Tibial nerve (tissue), 4 donors: ENCODE results near the gene SHROOM2. TPM values are rescaled to one million over a fixed set of nuclear protein-coding genes. Genes with fewer than 3 reads are reported as not detected.
"Not testable (repeated sequence)": the region's sequence is repeated elsewhere in the genome, so short reads cannot be mapped to it uniquely, and the experiment has no call there.

Experiments
- DNase-seq, 2 donors: peaks; one replicate each; pipeline ENCODE4 v3.0.0-alpha.2; 2019; ENCODE audit warnings: low spot score in 2 of 2
- H3K27ac ChIP-seq, 4 donors: fragments of 200-600 bp; sonication (generic) in 3 of 4; one replicate each; pipeline ENCODE4 v1.5.1; 2017 to 2019; ENCODE audit warnings: mild to moderate bottlenecking in 1 of 4
- H3K27me3 ChIP-seq, 2 donors: fragments of 200-600 bp; sonication (generic) in 1 of 2; one replicate each; pipeline versions ENCODE4 v1.5.1 to v1.6.0; 2017 to 2019
- H3K36me3 ChIP-seq, 3 donors: fragments of 200-600 bp; sonication (generic); one replicate each; pipeline ENCODE4 v1.5.1; 2018 to 2019
- H3K4me1 ChIP-seq, 4 donors: fragments of 200-600 bp; sonication (generic) in 3 of 4; one replicate each; pipeline ENCODE4 v1.5.1; 2017 to 2019
- H3K4me3 ChIP-seq, 4 donors: fragments of 200-600 bp; sonication (generic) in 3 of 4; one replicate each; pipeline ENCODE4 v1.5.1; 2017 to 2019; ENCODE audit warnings: mild to moderate bottlenecking in 1 of 4, moderate library complexity in 1 of 4
- H3K9me3 ChIP-seq, 4 donors: fragments of 200-600 bp; sonication (generic) in 3 of 4; one replicate each; pipeline ENCODE4 v1.5.1; 2017 to 2019
- EP300 ChIP-seq, 2 donors: sonication (generic); formaldehyde crosslinking; IDR thresholded peaks; one replicate each; pipeline ENCODE4 v1.6.1; 2017; ENCODE audit warnings: antibody characterized with exemption in 2 of 2, mild to moderate bottlenecking in 1 of 2
- POLR2A ChIP-seq, 2 donors: fragments of 450-650 bp; IDR thresholded peaks; one replicate each; pipeline ENCODE4 v1.6.1; 2017; ENCODE audit warnings: antibody characterized with exemption in 2 of 2, mild to moderate bottlenecking in 2 of 2, moderate library complexity in 2 of 2
- WGBS, 2 donors: methylation state at CpG; one replicate each; pipeline ENCODE4 v1.1.5; 2018; 5-methylcytosine and 5-hydroxymethylcytosine counted together
- total RNA-seq, 4 donors: library from RNA; depleted of rRNA; stranded (reverse); fragments of >200 nt; gene quantifications; one replicate each; pipeline ENCODE4 v1.1.0, GENCODE V29; 2016
- TF ChIP-seq, protein P1 (sequence below), 5 experiments: fragments of 200-600 bp in 3 of 5; fragments of 450-650 bp in 2 of 5; sonication (generic) in 3 of 5; IDR thresholded peaks; one replicate each; pipeline ENCODE4 v1.5.1; 2016 to 2019; ENCODE audit warnings: antibody characterized with exemption in 5 of 5, mild to moderate bottlenecking in 3 of 5, moderate library complexity in 2 of 5

The SHROOM2 gene
- total RNA-seq, 4 donors from 2014 or later: 2.7 to 5.0 (median 3.6) TPM

DNA sequence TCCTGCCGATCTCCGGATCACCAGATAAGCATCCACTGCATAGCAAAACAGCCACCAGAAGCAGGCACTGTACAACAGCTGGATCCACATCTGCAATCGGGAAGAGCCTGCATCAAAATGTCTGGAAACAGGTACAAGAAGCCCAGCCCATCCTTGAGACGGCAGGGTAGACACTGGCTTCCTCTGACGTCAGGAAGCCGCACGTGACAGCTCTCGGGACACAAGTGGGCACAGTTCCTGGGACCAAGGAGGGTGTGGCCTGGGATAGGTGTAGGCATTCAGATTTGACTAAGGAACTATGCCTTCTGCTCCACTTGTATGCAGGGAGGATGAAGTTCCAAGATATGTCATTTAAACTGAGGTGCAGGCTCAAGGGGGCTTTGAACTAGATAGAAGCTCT lies 26.9 kb upstream of the SHROOM2 start:
- no peak overlapping the region for H3K27ac ChIP-seq
- H3K4me1 ChIP-seq: no peaks in the 10 kb centered on the region
- H3K4me3 ChIP-seq: no peak overlapping the region
- H3K36me3 ChIP-seq: no peaks in the 10 kb centered on the region
- H3K27me3 ChIP-seq: peaks cover 0 to 11% of the 10 kb centered on the region in 2 donors
- peaks cover 0 to 3% (median 0%) of the 10 kb centered on the region in 4 donors for H3K9me3 ChIP-seq
- TF ChIP-seq, protein P1, sequence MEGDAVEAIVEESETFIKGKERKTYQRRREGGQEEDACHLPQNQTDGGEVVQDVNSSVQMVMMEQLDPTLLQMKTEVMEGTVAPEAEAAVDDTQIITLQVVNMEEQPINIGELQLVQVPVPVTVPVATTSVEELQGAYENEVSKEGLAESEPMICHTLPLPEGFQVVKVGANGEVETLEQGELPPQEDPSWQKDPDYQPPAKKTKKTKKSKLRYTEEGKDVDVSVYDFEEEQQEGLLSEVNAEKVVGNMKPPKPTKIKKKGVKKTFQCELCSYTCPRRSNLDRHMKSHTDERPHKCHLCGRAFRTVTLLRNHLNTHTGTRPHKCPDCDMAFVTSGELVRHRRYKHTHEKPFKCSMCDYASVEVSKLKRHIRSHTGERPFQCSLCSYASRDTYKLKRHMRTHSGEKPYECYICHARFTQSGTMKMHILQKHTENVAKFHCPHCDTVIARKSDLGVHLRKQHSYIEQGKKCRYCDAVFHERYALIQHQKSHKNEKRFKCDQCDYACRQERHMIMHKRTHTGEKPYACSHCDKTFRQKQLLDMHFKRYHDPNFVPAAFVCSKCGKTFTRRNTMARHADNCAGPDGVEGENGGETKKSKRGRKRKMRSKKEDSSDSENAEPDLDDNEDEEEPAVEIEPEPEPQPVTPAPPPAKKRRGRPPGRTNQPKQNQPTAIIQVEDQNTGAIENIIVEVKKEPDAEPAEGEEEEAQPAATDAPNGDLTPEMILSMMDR (IDR thresholded peaks at IDR 0.05): no peak
- TF ChIP-seq EP300 (IDR thresholded peaks at IDR 0.05) (no peak), POLR2A (IDR thresholded peaks at IDR 0.05) (no peak)
- WGBS, 2 donors: 67 to 78% methylated on average over 3 to 8 of the region's 8 CpGs
- DNase-seq: no peak

DNA sequence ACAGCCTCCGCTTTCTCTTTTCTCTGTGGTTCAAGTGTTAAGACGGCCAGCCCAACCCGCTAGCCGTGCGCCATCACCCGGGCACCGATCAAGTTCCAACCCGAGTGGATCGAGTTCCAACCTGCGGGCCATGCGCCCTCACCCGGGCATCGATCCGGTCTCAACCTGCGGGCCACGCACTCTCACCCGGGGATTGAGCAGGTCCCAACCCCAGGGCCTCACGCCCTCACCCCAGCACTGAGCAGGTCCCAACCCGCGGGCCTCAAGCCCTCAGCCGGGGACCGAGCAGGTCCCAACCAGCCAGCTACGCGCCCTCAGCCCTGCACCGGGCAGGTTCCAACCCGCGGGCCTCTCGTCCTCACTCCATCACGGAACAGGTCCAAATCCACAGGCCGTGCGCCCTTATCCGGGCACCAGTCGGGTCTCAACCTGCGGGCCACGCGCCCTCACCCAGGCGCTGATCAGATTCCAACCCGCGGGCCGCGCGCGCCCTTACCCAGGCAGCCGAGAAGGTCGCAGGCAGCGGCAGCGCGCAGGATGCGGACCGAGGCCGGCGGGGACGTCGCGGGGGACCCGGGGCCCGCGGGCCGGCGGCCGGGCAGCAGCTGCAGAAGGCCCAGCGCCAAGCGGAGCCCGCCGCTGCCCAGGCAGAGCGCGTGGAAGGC lies 21.0 kb upstream of the SHROOM2 start:
- no peaks in the 10 kb centered on the region for H3K4me1 ChIP-seq
- no peaks in the 10 kb centered on the region for H3K9me3 ChIP-seq
- peaks cover 0 to 24% of the 10 kb centered on the region in 2 donors for H3K27me3 ChIP-seq
- H3K27ac ChIP-seq: no peak overlapping the region
- no peaks in the 10 kb centered on the region for H3K36me3 ChIP-seq
- H3K4me3 ChIP-seq: no peak overlapping the region
- TF ChIP-seq EP300 (IDR thresholded peaks at IDR 0.05): no peak
- TF ChIP-seq, protein P1 (IDR thresholded peaks at IDR 0.05): no peak
- no peak for TF ChIP-seq POLR2A (IDR thresholded peaks at IDR 0.05)
- 23 to 40% methylated on average over 21 to 67 of the region's 67 CpGs for WGBS, 2 donors
- DNase-seq: no peak

DNA sequence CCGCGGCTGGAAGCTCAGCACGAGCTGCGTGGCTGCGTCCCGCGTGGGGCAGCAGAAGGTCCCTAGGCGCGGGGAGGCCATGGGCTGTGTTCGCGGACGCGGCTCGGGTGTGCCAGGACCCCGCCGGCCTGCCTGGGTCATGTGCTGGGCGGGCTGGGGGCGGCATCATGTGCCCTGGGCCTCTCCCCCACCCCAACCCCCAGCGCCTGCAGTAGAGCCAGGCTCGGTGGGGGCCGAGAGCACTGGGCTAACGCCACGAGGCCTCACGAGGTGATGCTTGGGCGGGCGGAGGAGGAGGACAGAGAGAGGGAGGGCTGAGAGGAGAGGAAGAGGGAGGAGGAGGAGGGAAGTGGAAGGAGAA lies 20.5 kb upstream of the SHROOM2 start, which contains the start of gene GPR143:
TSS of gene GPR143 (minus strand) at position 111 of the 361 bp plus-strand sequence. CDS start at position 81, 30 bp downstream.
- WGBS, 2 donors: 23 to 26% methylated on average over 11 to 16 of the region's 26 CpGs
- H3K27ac ChIP-seq: no peak within 1 kb of the TSS
- H3K4me3 ChIP-seq: no peak within 1 kb of the TSS
- H3K36me3 ChIP-seq: no peaks in the 10 kb centered on the region
- no peak for DNase-seq
- no peaks in the 10 kb centered on the region for H3K9me3 ChIP-seq
- TF ChIP-seq POLR2A (IDR thresholded peaks at IDR 0.05) (no peak), EP300 (IDR thresholded peaks at IDR 0.05) (no peak)
- TF ChIP-seq, protein P1 (IDR thresholded peaks at IDR 0.05): no peak
- no peaks in the 10 kb centered on the region for H3K4me1 ChIP-seq
- H3K27me3 ChIP-seq: peaks cover 0 to 24% of the 10 kb centered on the region in 2 donors

DNA sequence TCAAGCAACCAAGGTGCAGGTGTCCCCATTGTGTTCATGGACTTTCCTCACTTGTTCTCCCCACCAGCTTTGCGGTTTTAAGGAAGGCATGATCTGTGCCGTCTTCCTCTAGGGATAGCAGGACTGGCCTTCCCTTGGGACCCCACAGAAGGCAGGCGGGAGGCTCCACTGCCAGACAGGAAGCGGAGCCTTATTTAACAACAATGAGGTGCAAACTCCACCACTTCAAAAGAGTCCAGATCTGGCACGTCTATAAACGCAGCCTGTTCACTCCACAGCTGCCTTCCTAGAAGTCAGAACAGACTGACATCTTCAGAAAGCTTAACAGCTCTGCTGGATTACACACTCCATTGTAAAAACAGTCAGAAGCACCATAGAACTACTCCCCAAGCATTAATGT lies 18.9 kb upstream of the SHROOM2 start:
- no peak for TF ChIP-seq POLR2A (IDR thresholded peaks at IDR 0.05)
- TF ChIP-seq, protein P1 (IDR thresholded peaks at IDR 0.05): no peak
- TF ChIP-seq EP300 (IDR thresholded peaks at IDR 0.05): no peak
- peaks cover 0 to 24% of the 10 kb centered on the region in 2 donors for H3K27me3 ChIP-seq
- H3K9me3 ChIP-seq: no peaks in the 10 kb centered on the region
- H3K36me3 ChIP-seq: no peaks in the 10 kb centered on the region
- H3K4me3 ChIP-seq: no peak overlapping the region
- H3K4me1 ChIP-seq: no peaks in the 10 kb centered on the region
- no peak overlapping the region for H3K27ac ChIP-seq
- no peak for DNase-seq
- 46 to 61% methylated on average over 6 of the region's 6 CpGs for WGBS, 2 donors

DNA sequence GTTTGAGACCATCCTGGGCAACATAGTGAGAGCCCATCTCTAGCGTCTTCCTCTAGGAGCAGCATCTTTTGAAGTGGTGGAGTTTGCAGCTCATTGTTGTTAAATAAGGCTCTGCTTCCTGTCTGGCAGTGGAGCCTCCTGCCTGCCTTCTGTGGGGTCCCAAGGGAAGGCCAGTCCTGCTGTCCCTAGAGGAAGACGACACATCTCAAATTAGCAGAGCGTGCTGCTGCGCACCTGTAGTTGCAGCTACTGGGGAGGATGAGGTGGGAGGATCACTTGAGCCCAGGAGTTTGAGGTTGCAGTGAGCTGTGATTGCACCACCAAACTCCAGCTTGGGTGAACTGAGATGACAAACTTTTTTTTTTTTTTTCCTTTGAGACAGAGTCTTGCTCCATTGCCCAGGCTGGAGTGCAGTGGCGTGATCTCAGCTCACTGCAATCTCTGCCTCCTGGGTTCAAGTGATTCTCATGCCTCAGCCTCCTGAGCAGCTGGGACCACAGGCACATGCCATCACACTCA lies 17.8 kb upstream of the SHROOM2 start:
- H3K4me3 ChIP-seq, H3K4me1 ChIP-seq, H3K27ac ChIP-seq, H3K36me3 ChIP-seq, DNase-seq, H3K9me3 ChIP-seq: not testable (repeated sequence)
- 68 to 94% methylated on average over 3 to 5 of the region's 5 CpGs for WGBS, 2 donors
- H3K27me3 ChIP-seq: peaks cover 0 to 16% of the 10 kb centered on the region in 2 donors
